Keratinocyte (primary cell): Measurements from ENCODE around the gene REPIN1.

ENCODE experiments used
- CTCF ChIP-seq, 3 experiments: IDR thresholded peaks in 1 of 3; conservative IDR thresholded peaks in 1 of 3; optimal IDR thresholded peaks in 1 of 3; 2 replicates in 2 of 3; 3 replicates in 1 of 3; pipeline versions ENCODE3 to v1.5.1; 2011; ENCODE audit warnings: low read length in 3 of 3, mild to moderate bottlenecking in 3 of 3, moderate library complexity in 2 of 3, control low read depth in 1 of 3, inconsistent platforms in 1 of 3; ENCODE audit not compliant: insufficient read depth in 2 of 3; ENCODE audit errors: extremely low read depth in 1 of 3
- EZH2 ChIP-seq: IDR thresholded peaks from one replicate; pipeline ENCODE4 v1.6.1; 2012; ENCODE audit warnings: inconsistent platforms, mild to moderate bottlenecking, low read length, moderate library complexity

DNA sequence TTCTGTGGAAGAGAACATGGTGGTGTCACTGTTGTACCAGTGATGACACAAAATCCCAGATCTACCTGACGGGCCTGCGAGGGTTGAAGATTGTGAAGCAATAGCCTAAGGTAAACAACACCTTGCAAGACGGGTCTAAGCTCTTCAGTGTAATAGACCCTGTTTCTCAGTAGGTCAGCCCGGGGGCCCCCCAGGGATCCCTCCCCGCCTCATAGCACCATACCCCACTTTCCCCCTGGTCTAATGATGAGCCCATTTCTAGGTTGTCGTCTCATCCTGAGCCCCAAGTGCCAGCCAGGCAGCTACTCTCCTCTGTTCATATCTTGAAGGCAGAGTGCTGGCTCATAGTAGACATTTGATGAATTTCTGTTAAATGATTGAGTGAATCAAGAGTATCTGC is 42.7 kb upstream of the REPIN1 start:
- TF ChIP-seq CTCF (optimal IDR thresholded peaks at IDR 0.05 in 1 of 3, IDR thresholded peaks at IDR 0.05 in 1 of 3, conservative IDR thresholded peaks at IDR 0.05 in 1 of 3; ENCODE audit: extremely low read depth in 1 of 3, insufficient read depth in 2 of 3, low read length in 3 of 3) (no peak), EZH2 (no peak)
